Measurements from ENCODE around the gene SLC24A3. TPM values are rescaled to one million over a fixed set of nuclear protein-coding genes. Genes with fewer than 3 reads are reported as not detected.

Gene SLC24A3
- total and polyA plus RNA-seq, 2 of the 13 experiments (the other 11 are each of a cell fraction or from before 2014, with no cell fraction given): not detected

DNA sequence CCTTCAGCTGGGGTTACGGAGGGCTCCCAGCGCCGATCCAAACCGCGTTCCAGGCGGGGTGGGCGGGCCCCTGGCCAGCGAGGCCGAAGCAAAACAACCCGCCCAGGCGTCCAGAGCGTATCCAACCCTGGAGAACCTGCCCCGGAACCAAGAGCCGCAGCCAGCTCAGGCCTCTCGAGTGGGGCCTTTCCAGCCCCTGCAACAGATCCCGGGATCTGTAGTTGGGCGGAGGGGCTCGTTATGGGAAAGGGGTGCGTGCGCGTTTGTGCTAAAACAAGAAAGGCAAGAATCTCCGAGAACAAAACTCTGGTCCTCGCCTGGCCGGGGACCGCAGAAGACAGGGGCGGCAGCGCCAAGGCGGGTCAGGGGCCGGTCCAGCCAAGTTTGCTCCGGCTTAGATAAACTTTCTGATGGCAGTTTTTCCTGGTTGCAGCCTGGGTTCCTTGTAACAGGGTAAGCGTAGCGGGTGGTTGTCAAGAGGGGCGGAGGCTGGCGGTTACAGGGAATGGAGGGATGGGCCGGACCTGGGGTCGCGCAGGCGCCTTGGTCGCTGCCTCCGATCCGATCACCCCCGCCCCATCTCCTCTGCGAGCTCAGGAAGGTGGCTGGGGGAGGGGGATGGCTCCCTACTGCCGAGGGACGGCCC is 545.2 kb downstream of the SLC24A3 start (continued):
- TF ChIP-seq, protein P1, sequence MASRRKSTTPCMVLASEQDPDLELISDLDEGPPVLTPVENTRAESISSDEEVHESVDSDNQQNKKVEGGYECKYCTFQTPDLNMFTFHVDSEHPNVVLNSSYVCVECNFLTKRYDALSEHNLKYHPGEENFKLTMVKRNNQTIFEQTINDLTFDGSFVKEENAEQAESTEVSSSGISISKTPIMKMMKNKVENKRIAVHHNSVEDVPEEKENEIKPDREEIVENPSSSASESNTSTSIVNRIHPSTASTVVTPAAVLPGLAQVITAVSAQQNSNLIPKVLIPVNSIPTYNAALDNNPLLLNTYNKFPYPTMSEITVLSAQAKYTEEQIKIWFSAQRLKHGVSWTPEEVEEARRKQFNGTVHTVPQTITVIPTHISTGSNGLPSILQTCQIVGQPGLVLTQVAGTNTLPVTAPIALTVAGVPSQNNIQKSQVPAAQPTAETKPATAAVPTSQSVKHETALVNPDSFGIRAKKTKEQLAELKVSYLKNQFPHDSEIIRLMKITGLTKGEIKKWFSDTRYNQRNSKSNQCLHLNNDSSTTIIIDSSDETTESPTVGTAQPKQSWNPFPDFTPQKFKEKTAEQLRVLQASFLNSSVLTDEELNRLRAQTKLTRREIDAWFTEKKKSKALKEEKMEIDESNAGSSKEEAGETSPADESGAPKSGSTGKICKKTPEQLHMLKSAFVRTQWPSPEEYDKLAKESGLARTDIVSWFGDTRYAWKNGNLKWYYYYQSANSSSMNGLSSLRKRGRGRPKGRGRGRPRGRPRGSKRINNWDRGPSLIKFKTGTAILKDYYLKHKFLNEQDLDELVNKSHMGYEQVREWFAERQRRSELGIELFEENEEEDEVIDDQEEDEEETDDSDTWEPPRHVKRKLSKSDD (CRISPR knock-in tag; IDR thresholded peaks at IDR 0.05; ENCODE audit: low read depth): 0 out of 2 replicates have a peak, but pooled peaks have one; percentile 44
- TF ChIP-seq, protein P2, sequence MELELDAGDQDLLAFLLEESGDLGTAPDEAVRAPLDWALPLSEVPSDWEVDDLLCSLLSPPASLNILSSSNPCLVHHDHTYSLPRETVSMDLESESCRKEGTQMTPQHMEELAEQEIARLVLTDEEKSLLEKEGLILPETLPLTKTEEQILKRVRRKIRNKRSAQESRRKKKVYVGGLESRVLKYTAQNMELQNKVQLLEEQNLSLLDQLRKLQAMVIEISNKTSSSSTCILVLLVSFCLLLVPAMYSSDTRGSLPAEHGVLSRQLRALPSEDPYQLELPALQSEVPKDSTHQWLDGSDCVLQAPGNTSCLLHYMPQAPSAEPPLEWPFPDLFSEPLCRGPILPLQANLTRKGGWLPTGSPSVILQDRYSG (CRISPR knock-in tag; IDR thresholded peaks at IDR 0.05): no peak
- TF ChIP-seq, protein P3, sequence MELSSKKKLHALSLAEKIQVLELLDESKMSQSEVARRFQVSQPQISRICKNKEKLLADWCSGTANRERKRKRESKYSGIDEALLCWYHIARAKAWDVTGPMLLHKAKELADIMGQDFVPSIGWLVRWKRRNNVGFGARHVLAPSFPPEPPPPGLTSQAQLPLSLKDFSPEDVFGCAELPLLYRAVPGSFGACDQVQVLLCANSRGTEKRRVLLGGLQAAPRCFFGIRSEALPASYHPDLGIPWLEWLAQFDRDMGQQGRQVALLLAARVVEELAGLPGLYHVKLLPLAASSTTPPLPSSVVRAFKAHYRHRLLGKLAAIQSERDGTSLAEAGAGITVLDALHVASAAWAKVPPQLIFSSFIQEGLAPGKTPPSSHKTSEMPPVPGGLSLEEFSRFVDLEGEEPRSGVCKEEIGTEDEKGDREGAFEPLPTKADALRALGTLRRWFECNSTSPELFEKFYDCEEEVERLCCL (CRISPR knock-in tag; IDR thresholded peaks at IDR 0.05; ENCODE audit: borderline replicate concordance): 0 out of 2 replicates have a peak, but pooled peaks have one; percentile 54
- no peak for TF ChIP-seq PAX8 (CRISPR knock-in tag; IDR thresholded peaks at IDR 0.05; ENCODE audit: borderline replicate concordance)
- 0 out of 2 replicates have a peak, but pooled peaks have one; percentile 9 for TF ChIP-seq ELF3 (CRISPR knock-in tag; IDR thresholded peaks at IDR 0.05)
- no peak for TF ChIP-seq NR2F1 (CRISPR knock-in tag; IDR thresholded peaks at IDR 0.05)
- TF ChIP-seq EHMT2 (IDR thresholded peaks at IDR 0.05; ENCODE audit: borderline replicate concordance, low read depth, low read length): no peak
- TF ChIP-seq MYC (CRISPR knock-in tag; IDR thresholded peaks at IDR 0.05; ENCODE audit: borderline replicate concordance): no peak
- TF ChIP-seq, protein P4, sequence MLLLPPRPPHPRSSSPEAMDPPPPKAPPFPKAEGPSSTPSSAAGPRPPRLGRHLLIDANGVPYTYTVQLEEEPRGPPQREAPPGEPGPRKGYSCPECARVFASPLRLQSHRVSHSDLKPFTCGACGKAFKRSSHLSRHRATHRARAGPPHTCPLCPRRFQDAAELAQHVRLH (CRISPR knock-in tag; IDR thresholded peaks at IDR 0.05; ENCODE audit: borderline replicate concordance, low read depth): no peak
- no peak for TF ChIP-seq RBM22 (optimal IDR thresholded peaks at IDR 0.05; ENCODE audit: low read length)
- no peak for TF ChIP-seq DNMT1 (CRISPR knock-in tag; IDR thresholded peaks at IDR 0.05)
